Measurements from ENCODE around the gene B4GALNT4.

GRCh38 chr11:416051-416756 lies 46.9 kb downstream of the B4GALNT4 start:
- TF ChIP-seq CTCF (IDR thresholded peaks at IDR 0.05) (no peak), ZFX (IDR thresholded peaks at IDR 0.05; ENCODE audit: borderline replicate concordance) (no peak)
